NB4 (cell line): Measurements from ENCODE around the gene TPPP3.

Experiments used
- DNase-seq: peaks from one replicate; pipeline ENCODE4 v3.0.0; 2010; ENCODE audit warnings: low read depth
- H3K4me3 ChIP-seq: one replicate; pipeline ENCODE4 v1.5.1; 2011; ENCODE audit warnings: mild to moderate bottlenecking, low read depth, low read length, moderate library complexity
- MYC ChIP-seq: IDR thresholded peaks from 2 replicates; pipeline ENCODE4 v1.6.1; 2011; ENCODE audit warnings: low read depth, low read length
- POLR2A ChIP-seq: IDR thresholded peaks from 2 replicates; pipeline ENCODE4 v1.6.1; 2011; ENCODE audit warnings: mild to moderate bottlenecking; ENCODE audit not compliant: insufficient read length; ENCODE audit errors: extremely low read depth
- TF ChIP-seq, protein P1 (sequence below): IDR thresholded peaks from one replicate; pipeline ENCODE4 v1.5.1; 2012; ENCODE audit warnings: low read depth, low read length
- TF ChIP-seq, protein P2 (sequence below): IDR thresholded peaks from 2 replicates; pipeline ENCODE4 v1.6.1; 2011; ENCODE audit warnings: low read depth, low read length

Gene TPPP3

DNA sequence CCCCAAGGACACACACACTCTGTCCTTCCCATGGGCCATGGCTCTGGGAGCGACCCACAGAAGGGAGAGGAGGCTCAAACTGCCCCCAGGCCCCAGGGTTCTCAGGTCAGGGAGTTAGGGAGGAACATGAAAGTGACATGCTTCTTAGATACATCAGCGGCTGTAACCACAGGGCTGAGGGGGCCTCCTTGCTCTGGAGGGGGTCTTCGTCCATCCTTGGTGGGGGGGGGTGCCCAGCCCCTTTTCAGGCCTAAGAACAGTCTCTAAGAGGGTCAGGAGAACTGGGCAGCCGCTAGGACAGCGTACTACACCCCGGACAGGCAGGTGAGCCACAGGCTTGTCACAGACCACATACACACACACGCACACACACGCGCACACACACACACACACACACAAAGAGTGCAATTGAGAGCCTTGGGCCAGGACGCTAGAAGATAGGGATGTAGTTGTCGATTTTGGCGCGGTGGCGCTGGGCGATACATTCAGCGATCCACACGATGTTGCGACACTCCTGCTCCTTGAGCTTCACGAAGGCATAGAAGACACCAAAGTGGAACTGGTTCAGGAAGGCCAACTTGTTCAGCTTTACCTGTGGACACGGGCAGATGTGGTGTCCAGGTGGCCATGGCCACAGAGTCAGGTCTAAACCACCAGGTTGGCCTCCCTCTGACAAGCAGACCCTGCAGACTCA lies 44.9 kb upstream of the TPPP3 start:
- DNase-seq: no peak
- TF ChIP-seq POLR2A (no peak), MYC (no peak)
- TF ChIP-seq, protein P1, sequence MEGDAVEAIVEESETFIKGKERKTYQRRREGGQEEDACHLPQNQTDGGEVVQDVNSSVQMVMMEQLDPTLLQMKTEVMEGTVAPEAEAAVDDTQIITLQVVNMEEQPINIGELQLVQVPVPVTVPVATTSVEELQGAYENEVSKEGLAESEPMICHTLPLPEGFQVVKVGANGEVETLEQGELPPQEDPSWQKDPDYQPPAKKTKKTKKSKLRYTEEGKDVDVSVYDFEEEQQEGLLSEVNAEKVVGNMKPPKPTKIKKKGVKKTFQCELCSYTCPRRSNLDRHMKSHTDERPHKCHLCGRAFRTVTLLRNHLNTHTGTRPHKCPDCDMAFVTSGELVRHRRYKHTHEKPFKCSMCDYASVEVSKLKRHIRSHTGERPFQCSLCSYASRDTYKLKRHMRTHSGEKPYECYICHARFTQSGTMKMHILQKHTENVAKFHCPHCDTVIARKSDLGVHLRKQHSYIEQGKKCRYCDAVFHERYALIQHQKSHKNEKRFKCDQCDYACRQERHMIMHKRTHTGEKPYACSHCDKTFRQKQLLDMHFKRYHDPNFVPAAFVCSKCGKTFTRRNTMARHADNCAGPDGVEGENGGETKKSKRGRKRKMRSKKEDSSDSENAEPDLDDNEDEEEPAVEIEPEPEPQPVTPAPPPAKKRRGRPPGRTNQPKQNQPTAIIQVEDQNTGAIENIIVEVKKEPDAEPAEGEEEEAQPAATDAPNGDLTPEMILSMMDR: no peak
- TF ChIP-seq, protein P2, sequence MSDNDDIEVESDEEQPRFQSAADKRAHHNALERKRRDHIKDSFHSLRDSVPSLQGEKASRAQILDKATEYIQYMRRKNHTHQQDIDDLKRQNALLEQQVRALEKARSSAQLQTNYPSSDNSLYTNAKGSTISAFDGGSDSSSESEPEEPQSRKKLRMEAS: no peak
- no peak overlapping the region for H3K4me3 ChIP-seq

DNA sequence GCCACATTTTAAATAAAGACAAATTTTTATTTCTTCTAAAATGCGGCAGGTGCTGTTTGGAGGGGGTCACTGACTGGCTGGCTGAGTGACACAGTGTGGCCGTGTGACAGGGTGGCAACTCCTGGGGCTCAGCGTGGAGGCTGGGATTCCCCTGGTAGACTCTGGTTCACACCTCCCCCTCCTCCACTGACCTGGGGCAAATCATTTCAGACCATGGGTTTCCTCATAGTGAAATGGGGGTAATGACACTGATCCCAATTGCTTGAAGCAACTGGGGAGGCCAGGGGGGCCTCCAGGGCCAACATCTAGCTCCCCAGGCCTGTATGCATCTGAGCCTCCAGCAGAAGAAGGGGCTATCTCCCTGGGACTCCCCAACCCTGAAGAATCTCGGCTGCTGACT lies 44.2 kb upstream of the TPPP3 start:
- TF ChIP-seq, protein P2: no peak
- TF ChIP-seq MYC: no peak
- TF ChIP-seq, protein P1: no peak
- no peak for TF ChIP-seq POLR2A
- no peak overlapping the region for H3K4me3 ChIP-seq
- DNase-seq: no peak

DNA sequence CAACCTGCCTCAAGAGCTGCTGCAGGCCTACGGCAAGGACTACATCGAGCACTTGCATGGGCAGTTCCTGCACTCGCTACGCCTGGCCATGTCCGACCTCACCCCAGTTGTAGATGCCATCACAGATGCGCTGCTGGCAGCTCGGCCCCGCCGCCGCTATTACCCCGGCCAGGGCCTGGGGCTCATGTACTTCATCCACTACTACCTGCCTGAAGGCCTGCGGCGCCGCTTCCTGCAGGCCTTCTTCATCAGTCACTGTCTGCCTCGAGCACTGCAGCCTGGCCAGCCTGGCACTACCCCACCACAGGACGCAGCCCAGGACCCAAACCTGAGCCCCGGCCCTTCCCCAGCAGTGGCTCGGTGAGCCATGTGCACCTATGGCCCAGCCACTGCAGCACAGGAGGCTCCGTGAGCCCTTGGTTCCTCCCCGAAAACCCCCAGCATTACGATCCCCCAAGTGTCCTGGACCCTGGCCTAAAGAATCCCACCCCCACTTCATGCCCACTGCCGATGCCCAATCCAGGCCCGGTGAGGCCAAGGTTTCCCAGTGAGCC lies 43.4 kb upstream of the TPPP3 start:
- DNase-seq: no peak
- H3K4me3 ChIP-seq: no peak overlapping the region
- TF ChIP-seq, protein P1: no peak
- TF ChIP-seq MYC: no peak
- TF ChIP-seq, protein P2: no peak
- no peak for TF ChIP-seq POLR2A

DNA sequence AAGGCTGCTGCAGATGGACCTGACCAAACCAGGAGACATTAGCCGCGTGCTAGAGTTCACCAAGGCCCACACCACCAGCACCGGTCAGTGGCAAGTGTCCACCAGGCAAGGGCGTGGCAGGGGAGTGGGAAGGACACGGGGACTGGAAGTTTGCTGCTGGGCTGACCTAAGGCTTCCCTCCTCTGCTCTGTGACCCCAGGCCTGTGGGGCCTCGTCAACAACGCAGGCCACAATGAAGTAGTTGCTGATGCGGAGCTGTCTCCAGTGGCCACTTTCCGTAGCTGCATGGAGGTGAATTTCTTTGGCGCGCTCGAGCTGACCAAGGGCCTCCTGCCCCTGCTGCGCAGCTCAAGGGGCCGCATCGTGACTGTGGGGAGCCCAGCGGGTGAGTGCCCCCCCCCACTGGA lies 42.5 kb upstream of the TPPP3 start:
- TF ChIP-seq, protein P2: no peak
- TF ChIP-seq POLR2A (no peak), MYC (no peak)
- TF ChIP-seq, protein P1: no peak
- no peak overlapping the region for H3K4me3 ChIP-seq
- no peak for DNase-seq

DNA sequence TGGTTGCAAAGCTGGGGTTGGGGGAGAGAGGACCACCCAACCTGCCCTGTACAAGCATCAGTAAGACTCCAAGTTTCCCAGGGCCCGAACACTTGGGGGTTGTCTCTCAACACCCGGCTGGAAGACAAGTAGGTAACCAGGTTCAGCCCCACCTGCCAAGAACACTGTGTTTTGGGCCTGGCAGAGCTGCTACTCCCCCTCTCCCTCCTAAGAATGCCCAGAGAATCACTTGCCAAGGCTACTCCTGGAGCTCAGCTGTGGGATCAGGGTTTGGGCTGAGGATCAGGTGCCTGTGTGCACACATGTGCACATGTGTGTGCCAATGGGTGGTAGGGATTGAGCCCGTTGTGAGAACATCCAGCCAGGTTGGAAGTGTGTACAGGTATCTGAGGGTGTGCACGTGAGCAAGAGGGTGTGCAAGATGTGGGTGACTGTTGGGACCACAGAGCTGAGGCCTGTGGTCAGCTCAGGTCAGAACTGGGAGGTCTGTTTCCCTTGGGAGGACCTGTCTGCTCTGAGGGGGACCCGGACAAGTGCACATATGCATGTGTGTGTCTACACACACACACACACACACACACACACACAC lies 39.9 kb upstream of the TPPP3 start:
- H3K4me3 ChIP-seq: no peak overlapping the region
- DNase-seq: no peak
- TF ChIP-seq, protein P1: no peak
- TF ChIP-seq POLR2A (no peak), MYC (no peak)
- TF ChIP-seq, protein P2: no peak
